Duodenal mucosa (tissue), 2 donors: ENCODE data around the gene FXYD7.
"Not testable (repeated sequence)": the region's sequence is repeated elsewhere in the genome, so short reads cannot be mapped to it uniquely, and the experiment has no call there.

ENCODE experiments used
- H3K27ac ChIP-seq: one replicate; pipeline ENCODE4 v1.7.0; 2013; ENCODE audit warnings: low read depth, low read length
- H3K27me3 ChIP-seq, 2 donors: one replicate each; pipeline ENCODE4 v1.7.0; 2013; ENCODE audit warnings: low read length in 2 of 2, control low read depth in 1 of 2; ENCODE audit not compliant: insufficient read depth in 2 of 2, control insufficient read depth in 1 of 2
- H3K36me3 ChIP-seq, 2 donors: one replicate each; pipeline ENCODE4 v1.7.0; 2013; ENCODE audit warnings: low read length in 2 of 2, control low read depth in 1 of 2; ENCODE audit not compliant: insufficient read depth in 2 of 2, control insufficient read depth in 1 of 2
- H3K4me1 ChIP-seq, 2 donors: one replicate each; pipeline ENCODE4 v1.7.0; 2013; ENCODE audit warnings: low read length in 2 of 2, control low read depth in 1 of 2; ENCODE audit not compliant: insufficient read depth in 2 of 2, control insufficient read depth in 1 of 2
- H3K4me3 ChIP-seq, 2 donors: one replicate each; pipeline ENCODE4 v1.7.0; 2013; ENCODE audit warnings: low read length in 2 of 2, low read depth in 1 of 2
- H3K9ac ChIP-seq, 2 donors: one replicate each; pipeline ENCODE4 v1.7.0; 2013; ENCODE audit warnings: low read length in 2 of 2, low read depth in 1 of 2
- H3K9me3 ChIP-seq, 2 donors: one replicate each; pipeline ENCODE4 v1.7.0; 2013; ENCODE audit warnings: low read length in 2 of 2, control low read depth in 1 of 2; ENCODE audit not compliant: control insufficient read depth in 1 of 2

Gene FXYD7

GRCh38 chr19:35177377-35178274 lies 34.6 kb downstream of the FXYD7 start:
- Histone ChIP-seq H3K9ac (no peak overlapping the region), H3K27ac (no peak overlapping the region), H3K4me3 (no peak overlapping the region), H3K36me3 (no peaks in the 10 kb centered on the region), H3K9me3 (no peaks in the 10 kb centered on the region), H3K4me1 (no peaks in the 10 kb centered on the region), H3K27me3 (no peaks in the 10 kb centered on the region)

GRCh38 chr19:35178701-35179100 lies 35.6 kb downstream of the FXYD7 start:
- H3K4me1 ChIP-seq, result no peaks in the 10 kb centered on the region
- no peaks in the 10 kb centered on the region for H3K27me3 ChIP-seq
- H3K9ac ChIP-seq, result no peak overlapping the region
- H3K4me3 ChIP-seq, result no peak overlapping the region
- no peaks in the 10 kb centered on the region for H3K9me3 ChIP-seq
- no peak overlapping the region for H3K27ac ChIP-seq
- H3K36me3 ChIP-seq, result no peaks in the 10 kb centered on the region

GRCh38 chr19:35179830-35180229 lies 36.8 kb downstream of the FXYD7 start:
- no peaks in the 10 kb centered on the region for H3K27me3 ChIP-seq
- no peaks in the 10 kb centered on the region for H3K4me1 ChIP-seq
- no peaks in the 10 kb centered on the region for H3K9me3 ChIP-seq
- no peak overlapping the region for H3K9ac ChIP-seq
- H3K36me3 ChIP-seq, result no peaks in the 10 kb centered on the region
- H3K4me3 ChIP-seq, result no peak overlapping the region
- no peak overlapping the region for H3K27ac ChIP-seq

GRCh38 chr19:35181387-35181786 lies 38.3 kb downstream of the FXYD7 start:
- Histone ChIP-seq H3K9ac (no peak overlapping the region), H3K9me3 (no peaks in the 10 kb centered on the region), H3K27me3 (no peaks in the 10 kb centered on the region), H3K4me1 (no peaks in the 10 kb centered on the region), H3K4me3 (no peak overlapping the region), H3K36me3 (no peaks in the 10 kb centered on the region), H3K27ac (no peak overlapping the region)

GRCh38 chr19:35184267-35184666 lies 41.2 kb downstream of the FXYD7 start:
- H3K27me3 ChIP-seq, result no peaks in the 10 kb centered on the region
- no peaks in the 10 kb centered on the region for H3K36me3 ChIP-seq
- no peaks in the 10 kb centered on the region for H3K9me3 ChIP-seq
- no peak overlapping the region for H3K9ac ChIP-seq
- no peaks in the 10 kb centered on the region for H3K4me1 ChIP-seq
- H3K4me3 ChIP-seq, result no peak overlapping the region
- no peak overlapping the region for H3K27ac ChIP-seq

- H3K9me3 ChIP-seq, result no peaks in the 10 kb centered on the region
- no peak overlapping the region for H3K4me3 ChIP-seq
- no peak overlapping the region for H3K9ac ChIP-seq
- H3K4me1 ChIP-seq, result no peaks in the 10 kb centered on the region
- no peaks in the 10 kb centered on the region for H3K36me3 ChIP-seq
- no peak overlapping the region for H3K27ac ChIP-seq
- no peaks in the 10 kb centered on the region for H3K27me3 ChIP-seq
These were observed 41.8 kb downstream of the FXYD7 start for GRCh38 chr19:35184884-35185283.

GRCh38 chr19:35194012-35194984 lies 51.2 kb downstream of the FXYD7 start:
- Histone ChIP-seq H3K4me3 (no peak overlapping the region), H3K4me1 (no peaks in the 10 kb centered on the region), H3K9ac (no peak overlapping the region), H3K27me3 (no peaks in the 10 kb centered on the region), H3K36me3 (no peaks in the 10 kb centered on the region), H3K9me3 (no peaks in the 10 kb centered on the region), H3K27ac (no peak overlapping the region)

GRCh38 chr19:35195830-35196229 lies 52.8 kb downstream of the FXYD7 start:
- Histone ChIP-seq H3K27me3 (no peaks in the 10 kb centered on the region), H3K27ac (no peak overlapping the region), H3K36me3 (no peaks in the 10 kb centered on the region), H3K9ac (no peak overlapping the region), H3K4me3 (no peak overlapping the region), H3K9me3 (no peaks in the 10 kb centered on the region), H3K4me1 (no peaks in the 10 kb centered on the region)

GRCh38 chr19:35196861-35197260 lies 53.8 kb downstream of the FXYD7 start:
- H3K4me1 ChIP-seq, H3K36me3 ChIP-seq, H3K9ac ChIP-seq, H3K9me3 ChIP-seq, H3K27me3 ChIP-seq, H3K4me3 ChIP-seq, H3K27ac ChIP-seq: not testable (repeated sequence)

GRCh38 chr19:35199481-35199880 lies 56.4 kb downstream of the FXYD7 start:
- H3K9ac ChIP-seq, result no peak overlapping the region
- H3K4me1 ChIP-seq, result no peaks in the 10 kb centered on the region
- H3K27me3 ChIP-seq, result no peaks in the 10 kb centered on the region
- H3K27ac ChIP-seq, result no peak overlapping the region
- H3K4me3 ChIP-seq, result no peak overlapping the region
- no peaks in the 10 kb centered on the region for H3K36me3 ChIP-seq
- no peaks in the 10 kb centered on the region for H3K9me3 ChIP-seq
